Kidney capillary endothelial cell (primary cell): Measurements from ENCODE around the gene DHX58.
A peak's percentile ranks its signal among the peaks of the same experiment; 100 is the strongest.

Source experiments
- DNase-seq: peaks from one replicate; pipeline ENCODE4 v3.0.0-alpha.2; 2018; ENCODE audit warnings: low spot score

The DHX58 gene

DNA sequence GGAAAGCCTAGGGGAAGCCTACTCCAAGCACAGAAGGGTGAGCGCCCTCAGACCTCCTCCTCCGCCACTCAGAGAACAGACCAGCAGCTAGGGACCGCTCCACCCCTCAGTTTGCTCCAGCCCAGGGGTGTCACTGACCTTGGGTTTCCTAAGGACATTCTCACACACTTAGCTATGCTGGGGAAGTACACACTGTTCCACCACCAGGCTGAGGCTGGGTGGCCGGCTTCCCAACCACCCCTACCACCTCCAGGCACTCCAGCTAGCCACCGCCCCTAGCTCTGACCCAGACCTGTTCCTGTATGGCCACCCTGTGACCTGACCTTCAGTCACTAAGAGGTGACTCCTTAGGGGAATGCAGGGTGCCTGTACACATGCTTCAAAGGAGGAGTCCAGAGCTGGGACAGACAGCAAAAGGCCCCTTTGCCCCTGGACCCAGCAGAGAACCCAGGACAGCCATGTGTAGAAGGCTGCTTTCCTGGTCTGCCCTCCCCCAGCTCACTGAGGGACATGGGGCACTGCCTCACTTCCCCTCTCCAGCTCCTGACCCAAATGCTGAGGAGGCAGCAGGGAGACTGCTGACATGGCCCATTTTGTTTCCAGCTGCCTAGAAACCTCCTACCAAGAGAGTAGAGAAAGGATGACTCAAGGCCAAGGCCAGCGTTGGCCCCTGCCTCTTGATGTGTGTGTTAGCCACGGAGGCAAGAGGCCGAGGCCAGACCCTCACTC is 16.8 kb upstream of the DHX58 start:
- DNase-seq: no peak

DNA sequence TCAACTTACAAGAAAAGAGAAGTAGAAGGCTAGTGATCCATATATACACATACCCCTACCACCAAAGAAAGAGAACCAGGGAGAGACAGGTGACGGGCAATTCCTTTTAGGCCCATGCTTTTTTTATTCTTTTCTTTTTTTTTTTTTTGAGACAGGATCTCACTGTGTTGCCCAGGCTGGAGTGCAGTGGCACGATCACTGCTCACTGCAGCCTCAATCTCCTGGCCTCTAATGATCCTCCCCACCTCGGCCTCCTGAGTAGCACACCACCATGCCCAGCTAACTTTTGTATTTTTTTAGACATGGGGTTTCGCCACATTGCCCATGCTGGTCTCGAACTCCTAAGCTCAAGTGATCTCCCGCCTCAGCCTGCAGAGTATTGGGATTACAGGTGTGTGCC is 14.9 kb upstream of the DHX58 start:
- no peak for DNase-seq

DNA sequence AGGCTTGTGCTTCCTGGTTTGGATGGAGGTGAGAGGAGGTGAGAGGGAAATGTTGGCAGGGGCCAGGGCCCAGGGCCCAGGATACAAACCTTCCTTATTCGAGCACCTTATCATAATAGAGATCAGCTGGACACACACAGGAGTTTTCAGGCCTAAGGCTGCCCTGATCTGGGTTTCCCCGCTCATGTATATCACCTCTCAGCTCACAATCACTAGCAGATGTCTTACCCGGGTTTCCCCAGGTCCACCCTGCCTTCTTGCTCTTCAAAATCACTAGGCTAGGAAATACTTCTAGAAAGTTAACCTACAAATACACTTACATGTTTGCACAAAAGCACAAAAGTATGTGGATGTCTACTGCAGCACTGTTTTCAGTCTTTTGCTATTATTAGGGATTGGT is 14.3 kb upstream of the DHX58 start:
- no peak for DNase-seq

DNA sequence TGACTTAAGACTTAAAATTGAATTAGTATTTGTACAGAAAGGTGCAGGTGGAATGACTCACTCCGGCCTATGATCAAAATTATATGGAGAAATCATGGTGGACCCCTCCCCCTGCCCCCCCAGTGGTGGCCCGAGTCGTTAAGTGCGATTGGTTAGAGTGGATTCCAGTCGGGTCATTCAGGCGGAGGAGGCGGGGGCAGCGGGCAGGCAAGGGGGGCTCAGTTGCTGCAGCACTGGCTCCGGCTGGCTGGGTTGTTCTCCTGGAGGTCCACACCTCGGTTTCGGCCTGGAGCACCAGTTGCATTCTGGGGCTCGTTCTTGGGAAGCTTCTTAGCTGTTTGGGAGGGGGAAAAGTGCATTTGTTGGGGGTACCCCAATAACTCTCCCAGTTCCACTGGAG is 13.1 kb upstream of the DHX58 start:
- no peak for DNase-seq

DNA sequence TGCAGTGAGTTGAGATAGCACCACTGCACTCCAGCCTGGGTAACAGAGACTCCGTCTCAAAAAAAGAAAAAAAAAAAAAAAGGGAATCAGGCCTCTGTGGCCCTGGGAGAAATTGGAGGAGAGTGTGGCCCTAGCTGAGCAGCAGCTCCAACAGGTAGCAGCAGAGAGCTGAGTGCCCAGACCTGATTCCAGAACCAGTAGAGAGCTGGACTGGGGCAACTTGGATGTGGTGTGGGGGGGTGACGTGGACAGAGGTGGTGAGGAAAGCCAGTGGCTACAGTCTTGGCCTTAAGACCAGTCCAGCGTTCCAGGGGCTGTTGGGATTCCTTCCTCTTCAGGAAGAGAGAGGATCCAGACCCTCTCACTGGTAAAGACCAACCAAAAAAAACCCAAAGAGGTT is 11.7 kb upstream of the DHX58 start:
- no peak for DNase-seq

DNA sequence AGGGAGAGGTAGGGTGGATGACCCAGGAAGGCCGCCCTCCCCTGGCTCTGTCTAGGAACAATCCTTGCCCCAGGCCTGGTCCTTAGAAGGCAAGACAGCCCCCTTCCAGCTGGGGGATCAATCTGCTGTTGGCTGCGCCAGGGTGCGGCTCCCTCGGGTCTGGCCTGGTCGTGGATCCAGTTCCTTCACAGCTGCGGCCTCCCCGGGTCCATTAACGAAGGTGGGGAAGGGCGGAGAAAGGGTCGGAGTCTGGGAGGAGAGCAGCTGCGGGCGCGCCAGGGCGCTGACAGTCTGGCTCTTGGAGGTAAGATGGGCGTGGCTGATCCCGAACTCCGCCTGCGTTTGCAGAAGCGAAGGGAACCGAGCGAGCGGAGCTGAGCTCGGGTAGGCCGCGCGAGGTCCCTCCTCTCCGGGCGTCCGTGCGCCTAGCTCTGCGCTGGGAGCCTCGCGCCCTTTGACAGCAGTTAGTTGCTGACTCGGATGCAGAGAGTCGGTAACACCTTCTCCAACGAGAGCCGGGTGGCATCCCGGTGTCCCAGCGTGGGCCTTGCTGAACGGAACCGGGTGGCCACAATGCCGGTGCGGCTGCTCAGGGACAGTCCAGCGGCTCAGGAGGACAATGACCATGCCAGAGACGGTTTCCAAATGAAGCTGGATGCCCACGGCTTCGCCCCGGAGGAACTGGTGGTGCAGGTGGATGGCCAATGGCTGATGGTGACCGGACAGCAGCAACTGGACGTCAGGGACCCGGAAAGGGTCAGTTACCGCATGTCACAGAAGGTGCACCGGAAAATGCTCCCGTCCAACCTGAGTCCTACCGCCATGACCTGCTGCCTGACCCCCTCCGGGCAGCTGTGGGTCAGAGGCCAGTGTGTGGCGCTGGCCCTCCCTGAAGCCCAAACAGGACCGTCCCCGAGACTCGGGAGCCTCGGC is 10.1 kb upstream of the DHX58 start, which contains the start of gene HSPB9:
HSPB9 (plus strand) TSS at position 434 of the 933 bp plus-strand sequence; CDS start at position 481, 47 bp downstream.
- DNase-seq: no peak

DNA sequence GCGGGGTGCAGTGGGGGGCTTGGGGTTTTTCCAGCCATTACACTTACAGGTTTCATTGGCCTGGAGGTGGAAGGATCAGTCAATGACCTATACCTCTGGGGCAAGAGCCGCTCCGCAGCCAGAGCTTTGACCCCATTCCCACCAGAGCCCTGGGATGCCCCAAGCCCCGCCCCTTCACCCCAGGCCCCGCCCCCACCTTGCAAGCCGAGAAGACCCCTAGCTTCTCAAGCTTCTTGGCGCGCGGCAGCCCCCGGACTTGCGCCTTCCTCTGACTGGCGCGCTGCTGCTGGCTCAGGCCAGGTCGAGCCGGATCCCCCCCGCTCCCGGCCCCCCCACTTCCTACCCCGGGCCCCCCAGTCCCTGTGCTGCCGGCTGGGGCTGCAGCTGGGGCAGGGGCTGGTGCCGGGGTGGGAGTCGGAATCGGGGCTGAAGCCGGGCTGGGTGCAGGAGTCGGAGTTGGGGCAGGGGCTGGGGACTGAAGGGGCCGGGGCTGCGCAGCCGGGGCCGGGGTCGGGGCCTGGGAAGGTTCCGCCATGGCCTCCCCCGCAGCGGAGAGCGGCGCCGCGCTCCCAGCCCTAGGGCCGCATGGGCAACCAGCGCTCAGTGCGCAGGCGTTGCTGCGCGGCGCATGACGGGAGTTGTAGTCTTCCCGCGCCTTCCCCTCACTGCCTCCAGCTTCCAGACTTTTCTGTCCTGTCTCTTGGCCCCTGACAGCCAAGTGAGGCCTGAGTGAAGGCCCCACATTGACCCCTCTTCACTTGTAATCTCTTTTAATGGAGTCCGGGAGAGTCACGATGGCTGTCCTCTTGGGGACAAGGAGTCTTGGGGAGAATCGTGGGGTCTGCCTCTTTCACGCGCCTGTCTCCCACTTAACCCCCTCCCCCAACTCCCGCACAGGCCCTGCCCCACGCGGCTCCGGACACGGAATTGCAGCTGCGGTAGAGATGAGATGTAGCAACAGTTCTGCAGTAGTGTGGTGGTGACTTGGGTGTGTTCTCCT is 8.6 kb upstream of the DHX58 start, which contains the start of gene KAT2A:
KAT2A (minus strand) TSS at position 598 of the 1,000 bp plus-strand sequence; CDS start at position 535, 63 bp downstream.
- peak; percentile 77 for DNase-seq

DNA sequence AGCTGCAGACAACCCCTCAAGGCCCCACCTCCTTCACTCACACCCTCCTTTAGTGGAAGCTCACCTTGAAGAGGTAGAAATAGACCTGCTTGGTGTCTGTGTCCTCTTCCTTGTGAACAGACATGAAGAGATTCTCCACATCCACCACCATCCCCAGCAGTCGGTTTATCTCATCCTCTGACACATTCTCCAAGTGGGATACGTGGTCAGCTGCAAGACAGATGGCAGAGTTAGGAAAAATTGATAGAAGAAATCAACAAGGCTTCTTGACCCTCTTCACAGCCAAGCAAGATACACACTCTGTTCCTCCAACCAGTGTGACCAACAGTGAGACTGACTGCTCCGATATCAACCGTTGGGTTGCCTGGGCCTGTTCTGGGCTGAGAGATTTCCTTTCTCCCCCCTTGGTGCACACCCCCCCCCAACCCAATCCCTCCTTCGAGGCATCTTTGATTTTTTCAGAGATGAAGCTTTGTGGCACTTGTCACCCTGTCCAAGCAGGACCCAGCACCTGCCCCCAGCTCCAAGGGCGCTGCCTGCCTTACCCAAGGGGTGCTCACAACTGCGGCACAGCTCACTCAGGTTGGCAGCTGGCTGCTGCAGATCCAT is 7.8 kb upstream of the DHX58 start:
- no peak for DNase-seq

DNA sequence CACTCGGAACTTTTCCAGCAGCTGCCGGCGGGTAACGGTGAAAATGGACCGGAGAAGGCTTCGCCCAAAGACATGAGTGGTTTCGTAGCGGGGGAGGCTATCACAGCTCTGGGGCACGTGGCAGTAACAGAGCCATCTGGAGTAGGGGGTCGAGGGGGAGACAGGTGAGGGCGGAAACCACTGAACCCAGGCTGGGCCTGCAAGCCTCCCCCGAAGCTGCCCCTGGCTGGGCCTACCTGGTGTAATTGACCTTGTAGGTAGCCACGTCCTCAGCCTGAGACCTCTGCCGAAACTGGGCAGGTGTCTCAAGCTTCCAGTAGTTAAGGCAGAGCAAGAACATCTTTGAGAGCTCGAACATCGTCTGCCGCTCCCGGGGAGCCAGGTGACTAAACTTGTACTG is 6.8 kb upstream of the DHX58 start:
- DNase-seq: no peak

DNA sequence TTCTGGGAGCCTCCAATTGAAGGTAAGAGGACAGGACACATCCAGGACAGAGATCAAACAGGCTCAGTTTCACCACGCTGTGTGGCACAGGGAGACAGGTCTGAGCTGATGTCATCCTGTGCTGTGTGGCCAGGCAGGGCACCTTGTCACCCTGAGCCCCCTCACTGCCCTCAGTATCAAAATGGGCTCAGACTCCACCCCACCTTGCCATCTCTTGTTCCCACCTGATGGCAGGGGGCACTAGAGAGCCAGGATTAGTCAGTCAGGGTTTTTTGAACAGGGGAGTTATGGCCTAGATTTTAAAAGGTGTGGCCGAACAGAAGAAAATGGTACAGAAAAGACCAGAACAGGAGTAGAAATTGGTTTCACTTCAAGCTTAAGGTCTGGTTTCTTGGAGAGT is 6.0 kb upstream of the DHX58 start:
- DNase-seq: no peak

DNA sequence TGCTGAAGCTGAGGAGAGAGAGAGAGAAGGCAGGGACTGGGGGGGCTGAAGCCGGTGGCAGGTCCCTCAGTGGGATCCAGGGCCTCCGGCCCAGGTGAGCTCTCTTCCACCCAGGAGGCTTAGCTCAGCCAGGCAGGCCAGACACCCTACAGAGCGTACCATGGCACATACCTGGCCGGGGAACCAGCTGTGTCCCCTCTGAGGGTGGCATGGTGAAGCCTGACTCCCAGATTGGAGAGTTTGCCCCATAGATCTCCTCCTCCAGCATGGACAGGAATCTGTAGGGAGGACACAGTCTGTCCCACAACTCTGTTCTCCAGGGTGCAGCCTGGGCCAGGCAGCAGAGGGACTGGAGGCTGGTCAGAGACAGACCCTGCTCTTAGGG is 5.6 kb upstream of the DHX58 start:
- DNase-seq: no peak

DNA sequence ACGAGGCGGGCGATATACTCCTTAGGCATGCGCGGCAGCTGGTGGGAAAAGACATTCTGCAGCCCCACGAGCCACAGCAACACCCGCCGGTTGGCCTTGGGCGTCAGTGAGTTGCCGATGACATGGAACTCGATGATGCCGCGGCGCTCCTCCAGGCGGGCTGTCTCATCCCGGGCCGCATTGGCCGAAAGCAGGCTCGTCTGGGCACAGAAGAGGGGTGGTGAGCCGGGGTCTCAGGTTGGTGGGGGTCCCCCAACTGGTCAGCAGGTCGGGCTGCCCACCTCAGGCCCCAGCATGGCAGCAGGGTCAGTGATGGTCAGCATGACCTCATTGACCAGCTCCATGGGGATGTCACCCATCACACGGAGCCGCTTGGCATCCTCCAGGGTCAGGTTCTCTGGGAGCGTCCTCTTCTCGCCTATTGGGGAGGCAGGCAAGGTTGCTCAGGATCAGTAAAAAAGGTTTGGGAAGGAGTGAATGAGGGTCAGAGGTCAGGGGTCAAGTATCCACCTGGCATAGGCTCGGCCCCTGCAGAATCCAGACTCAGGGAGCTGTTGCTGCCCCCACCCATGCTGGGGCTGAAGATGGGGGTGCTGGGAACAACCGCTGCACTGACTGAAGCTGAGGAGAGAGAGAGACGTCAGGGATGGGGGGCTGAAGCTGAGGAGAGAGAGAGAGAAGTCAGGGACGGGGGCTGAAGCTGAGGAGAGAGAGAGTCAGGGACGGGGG is 5.0 kb upstream of the DHX58 start:
- no peak for DNase-seq

DNA sequence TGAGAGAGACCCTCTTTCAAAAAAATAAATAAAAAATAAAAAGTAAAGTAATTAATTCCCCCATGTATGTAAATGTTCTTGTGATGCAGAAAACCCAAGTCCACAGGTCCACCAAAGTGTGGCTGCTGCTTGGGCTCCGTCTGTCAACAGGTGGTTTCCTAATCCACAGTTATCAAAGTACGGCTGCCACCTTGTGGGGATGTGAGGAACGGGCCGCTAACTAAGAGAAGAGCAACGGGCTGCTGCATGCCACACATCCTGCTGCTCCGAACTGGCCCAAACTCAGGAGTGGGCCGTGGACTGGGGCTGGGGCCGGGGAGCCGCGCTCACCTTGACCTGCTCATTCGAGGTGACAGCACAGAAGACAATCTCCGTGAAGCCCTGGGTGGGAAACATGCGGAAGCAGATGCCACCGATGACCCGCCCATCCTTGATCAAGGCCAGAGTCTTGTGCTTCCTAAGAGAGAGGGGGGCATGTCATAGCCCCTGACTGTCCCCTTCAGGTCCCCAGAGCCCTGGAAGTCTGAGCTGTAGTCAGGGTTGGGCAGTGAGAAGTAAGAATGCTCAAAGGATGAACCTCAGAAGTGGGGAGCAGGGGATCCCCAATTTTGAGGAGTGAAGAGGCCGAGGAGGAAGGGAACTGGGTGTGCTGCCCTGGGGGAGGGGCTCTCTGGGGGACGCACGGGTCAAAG is 4.3 kb upstream of the DHX58 start:
- peak; percentile 69 for DNase-seq

DNA sequence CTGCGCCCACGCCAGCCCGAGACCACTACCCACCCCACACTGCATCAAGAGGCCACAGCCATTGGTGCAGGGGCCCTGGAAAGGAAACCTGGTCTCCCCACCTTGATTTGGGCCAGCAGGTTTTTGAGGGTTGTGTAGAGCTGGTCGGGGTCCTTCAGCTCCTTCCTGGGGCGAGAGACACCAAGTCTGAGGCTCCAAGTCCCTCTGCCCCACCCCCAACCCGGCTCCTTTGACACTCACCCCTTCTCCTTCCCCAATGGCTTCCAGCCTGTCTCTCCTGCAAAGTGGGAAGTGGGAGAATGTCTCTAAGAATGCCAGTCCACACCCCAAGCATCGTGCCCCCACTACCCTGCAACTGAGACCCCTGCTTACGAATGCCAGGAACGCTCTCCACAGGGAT is 1.6 kb upstream of the DHX58 start:
- no peak for DNase-seq

DNA sequence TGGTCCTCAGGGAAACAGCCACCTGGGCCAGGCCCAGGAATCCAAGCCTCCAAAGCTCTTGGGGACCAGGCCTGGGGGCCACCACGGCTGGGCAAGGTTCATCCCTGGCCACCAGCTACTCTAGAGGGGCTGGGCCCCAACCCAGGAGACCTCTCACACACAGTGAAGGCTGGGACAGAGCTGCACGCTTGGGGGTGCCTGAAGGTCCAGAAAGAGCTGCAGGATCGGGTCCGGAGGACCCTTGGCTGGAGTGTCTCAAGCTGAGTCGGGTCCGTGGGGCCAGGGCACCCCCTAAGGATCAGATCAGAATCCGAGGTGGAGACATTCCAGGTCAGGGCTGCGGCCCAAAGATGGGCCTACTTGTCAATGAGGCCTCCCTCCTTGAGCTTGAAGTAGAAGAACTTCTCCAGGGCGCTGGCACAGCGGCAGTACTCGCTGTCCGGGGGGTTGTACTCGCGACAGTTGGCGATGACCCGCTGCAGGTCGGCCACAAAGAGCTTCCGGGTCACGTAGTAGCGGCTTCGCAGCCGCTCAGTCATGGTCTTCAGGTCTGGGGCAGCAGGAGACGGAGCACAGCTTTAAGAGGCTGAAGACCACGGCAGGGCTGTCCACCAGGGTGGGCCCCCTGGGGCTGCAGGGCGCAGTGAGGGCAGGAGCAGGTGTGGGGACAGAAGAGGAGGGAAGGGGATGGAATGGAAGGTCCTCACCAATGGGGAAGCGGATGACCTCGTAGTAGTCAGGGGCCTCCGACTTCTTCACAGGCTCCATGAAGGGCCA is 967 bp upstream of the DHX58 start:
- DNase-seq: no peak

DNA sequence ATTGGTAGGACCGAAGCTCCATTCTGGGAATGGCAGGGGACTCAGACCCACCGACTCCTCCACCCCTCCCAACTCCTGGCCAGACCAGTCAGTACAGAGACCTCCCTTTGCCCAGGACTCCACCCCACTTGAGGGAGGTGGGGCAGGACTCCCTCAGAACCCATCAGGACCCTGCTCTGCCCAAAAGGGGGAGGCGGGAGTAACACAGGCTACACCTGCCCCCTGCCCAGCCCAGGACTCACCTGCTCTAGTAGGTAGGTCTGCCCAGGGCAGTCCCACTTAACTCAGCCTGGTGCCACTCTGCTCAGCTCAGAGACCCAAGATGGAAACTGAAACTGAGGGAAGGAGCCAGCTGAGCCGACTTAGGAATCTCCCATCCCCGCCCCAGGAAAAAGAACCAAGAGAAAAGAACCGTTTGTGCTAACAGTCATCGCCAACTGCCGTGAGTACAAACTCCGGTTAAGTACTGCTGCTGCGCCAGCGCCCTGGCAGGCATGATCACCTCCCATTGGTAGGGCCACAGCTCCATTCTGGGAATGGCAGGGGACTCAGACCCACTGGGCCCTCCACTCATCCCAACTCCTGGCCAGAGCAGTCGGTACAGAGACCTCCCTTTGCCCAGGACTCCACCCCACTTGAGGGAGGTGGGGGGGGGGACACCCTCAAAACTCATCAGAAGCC is 503 bp downstream of the DHX58 start:
- no peak for DNase-seq

DNA sequence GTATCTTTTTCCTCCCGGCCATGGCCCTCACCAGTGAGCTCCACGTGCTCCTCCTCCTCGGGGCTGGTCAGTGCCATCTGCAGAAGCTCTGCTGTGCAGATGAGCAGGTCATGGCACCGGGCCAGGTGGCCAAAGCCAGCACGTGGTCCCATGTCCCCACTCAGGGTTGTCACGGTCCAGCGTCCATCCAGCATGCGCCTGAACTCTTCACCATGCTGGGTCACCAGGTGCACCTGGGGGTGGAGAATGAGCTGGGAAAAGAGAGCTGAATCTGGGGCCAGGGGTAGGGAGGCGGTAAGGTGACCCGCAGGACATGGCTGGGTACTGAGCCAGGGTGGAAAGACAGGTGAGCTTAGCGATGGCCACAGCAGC is 1.3 kb downstream of the DHX58 start:
- DNase-seq: no peak

DNA sequence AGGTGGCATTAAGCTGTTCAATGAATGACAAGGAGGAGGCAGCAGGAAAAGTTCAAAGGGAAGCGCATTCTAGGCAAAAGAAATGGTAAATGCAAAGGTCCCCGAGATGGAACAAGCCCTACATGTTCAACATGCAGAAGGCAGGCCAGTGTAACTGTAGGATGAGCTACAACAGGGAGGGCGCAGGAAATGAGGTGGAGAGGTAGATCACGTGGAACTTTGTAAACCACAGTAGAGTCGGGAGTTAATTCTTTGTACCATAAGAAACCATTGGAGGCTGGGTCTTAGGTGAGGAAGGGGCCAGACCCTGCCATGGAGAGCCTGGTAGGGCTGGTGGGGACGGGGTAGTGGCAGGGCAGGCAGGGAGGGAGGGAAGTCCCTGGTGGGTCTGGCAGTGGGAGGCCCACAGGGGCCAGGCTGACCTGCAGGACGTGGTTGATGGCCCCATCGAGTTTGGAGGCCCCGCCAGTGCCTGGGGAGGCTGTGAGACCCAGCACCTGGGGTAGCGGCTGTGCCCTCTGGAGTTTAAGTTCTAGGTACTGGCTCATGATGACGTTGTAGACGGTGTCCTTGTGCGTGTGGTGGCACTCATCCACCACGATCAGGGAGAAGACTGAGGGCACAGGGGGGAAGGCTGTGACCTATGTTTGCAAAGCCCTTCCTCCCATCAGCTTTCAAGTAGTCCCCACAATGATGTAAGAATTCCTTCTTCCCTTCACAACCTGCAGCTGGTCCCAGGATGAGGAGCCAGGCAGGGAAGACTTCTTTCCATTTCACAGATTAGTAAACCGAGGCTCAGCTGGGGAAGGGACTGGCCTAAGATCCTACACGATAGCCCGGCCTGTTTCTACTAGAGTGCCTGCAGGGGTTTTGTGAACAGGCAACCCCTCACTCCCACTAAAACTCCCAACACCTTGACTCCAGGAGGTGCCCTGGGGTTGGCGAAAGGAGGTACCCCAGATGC is 1.9 kb downstream of the DHX58 start:
- no peak for DNase-seq
